GM19372 (cell line): ENCODE data around the gene LYRM2.
"Not testable (repeated sequence)": the region's sequence is repeated elsewhere in the genome, so short reads cannot be mapped to it uniquely, and the experiment has no call there.

Experiments
- ATAC-seq: cut with Tn5 transposase; IDR thresholded peaks from one replicate; pipeline ENCODE4 v1.9.1; 2021; ENCODE audit warnings: mild to moderate bottlenecking, low read depth, moderate library complexity; ENCODE audit not compliant: unreplicated experiment

Gene LYRM2

DNA sequence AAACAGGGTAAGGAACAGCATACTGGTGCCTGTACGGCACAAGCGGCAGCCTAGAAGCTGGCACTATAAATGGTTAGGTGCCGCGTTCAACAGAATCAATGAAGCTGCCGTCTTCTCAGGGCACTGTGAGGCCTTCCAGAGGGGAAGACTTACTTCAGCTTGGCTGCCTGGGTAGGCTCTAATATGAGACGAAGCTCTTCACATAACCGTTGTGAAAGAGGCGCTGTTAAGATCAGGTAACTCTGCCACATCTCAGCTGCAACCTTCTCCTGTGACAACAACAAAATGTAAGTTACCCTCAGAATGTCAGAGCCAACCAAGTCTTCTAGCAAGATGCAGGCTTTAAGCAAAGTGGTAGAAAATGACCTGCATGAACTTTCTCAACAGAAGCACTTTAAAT, 12.0 kb upstream of the LYRM2 start:
- ATAC-seq, result no peak

DNA sequence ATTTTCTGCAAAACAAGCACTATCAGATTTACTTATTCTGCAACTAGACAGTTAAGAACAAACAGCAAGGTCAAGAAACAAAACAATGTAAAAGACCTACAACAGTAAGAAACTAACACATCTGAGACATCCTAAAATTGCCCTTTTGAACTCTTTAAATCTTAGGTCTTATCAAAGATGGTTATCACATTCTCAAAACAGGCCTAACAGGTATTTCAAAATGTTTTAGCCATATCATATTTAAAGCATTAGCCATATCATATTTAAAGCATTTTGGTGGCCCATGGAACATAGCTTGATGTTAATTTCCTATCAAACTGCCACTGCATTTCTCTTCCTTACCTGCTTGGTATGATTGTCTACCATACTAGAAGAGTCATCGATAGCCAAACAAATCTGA, 11.1 kb upstream of the LYRM2 start:
- ATAC-seq, result no peak

DNA sequence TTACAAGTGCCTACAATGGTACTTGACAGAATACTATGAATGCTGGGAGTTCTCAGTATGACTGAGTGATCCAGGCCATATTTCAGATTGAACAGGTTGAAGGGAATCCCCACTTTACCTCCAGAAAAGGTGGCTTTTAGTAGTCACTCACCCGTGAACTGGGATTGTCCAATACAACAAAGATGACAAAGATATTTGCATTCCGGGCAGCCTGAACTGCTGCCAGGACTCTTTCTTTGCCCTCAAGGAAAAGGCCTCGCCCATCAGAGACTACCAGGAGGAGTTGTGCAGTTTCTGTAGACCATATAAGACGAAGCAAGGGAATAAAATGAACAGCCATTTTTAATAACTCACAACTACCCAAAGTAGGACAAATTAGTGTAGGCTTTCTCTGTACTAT, 6.3 kb upstream of the LYRM2 start:
- ATAC-seq, result no peak

DNA sequence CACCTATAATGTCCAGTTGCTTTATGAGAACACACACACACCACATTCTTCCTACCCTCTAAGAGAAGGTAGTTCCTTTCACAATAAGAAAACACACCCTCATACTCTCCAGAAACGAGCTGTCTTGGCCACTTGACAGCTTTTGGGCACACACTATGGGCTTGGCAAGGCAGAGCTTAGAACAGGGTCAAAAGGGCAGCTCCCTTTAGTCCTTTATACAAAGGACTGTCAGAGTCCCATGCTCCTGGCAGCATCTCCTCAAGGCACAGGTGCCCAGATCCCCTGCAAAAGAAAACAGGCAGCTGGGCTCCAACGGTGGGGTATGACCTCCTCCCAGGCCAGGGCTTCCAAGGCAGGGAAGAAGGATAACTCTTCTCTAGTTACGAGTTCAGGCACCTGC, 4.9 kb upstream of the LYRM2 start:
- no peak for ATAC-seq

DNA sequence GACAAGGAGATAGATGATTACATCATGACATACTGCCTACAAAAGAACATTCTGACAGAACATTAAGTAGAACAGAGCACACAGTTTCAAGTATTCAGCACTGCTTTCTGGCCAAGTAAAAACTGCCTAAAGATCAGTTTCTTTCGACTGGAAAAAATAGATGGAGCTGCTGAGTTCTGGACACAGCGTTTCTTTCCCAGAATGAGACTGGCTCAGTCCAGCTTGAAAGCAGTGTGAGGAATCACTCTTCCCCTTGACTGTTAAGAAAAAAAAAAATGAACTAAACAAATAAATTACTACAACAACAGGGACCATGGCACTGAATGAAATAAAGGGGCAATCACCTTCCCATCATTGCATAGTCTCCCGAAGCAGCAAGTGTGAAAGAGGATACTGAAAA, 4.4 kb upstream of the LYRM2 start:
- no peak for ATAC-seq

DNA sequence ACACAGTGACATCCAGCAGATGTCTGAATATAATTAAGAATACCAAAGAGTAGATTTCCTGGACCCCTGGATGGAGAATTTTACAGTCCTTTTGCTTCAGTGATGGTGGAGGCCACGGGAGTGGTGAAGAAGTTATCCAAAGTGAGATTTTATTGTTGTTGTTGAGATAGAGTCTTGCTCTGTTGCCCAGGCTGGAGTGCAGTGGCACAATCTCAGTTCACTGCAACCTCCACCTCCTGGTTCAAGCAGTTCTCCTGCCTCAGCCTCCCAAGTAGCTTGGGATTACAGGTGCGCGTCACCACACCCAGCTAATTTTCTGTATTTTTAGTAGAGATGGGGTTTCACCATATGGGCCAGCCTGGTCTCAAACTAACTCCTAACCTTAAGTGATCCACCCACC, 3.0 kb upstream of the LYRM2 start:
- ATAC-seq, result not testable (repeated sequence)

DNA sequence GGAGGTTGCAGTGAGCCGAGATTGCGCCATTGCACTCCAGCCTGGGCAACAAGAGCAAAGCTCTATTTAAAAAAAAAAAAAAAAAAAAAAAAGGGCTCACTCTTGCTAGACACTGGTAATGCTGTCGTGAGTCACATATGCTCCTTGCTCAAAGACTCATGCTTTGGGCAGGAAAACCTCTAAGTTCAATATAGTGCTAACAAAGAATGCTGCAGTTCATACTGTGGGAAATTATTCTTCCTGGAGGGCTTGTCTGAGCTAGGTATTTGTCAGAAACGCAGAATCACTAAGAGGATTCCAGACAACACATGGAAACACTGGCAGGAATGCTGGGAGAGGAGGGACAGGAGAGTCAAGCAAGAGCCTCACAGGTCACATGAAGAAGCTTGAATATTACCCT, 2.3 kb upstream of the LYRM2 start:
- ATAC-seq, result no peak

DNA sequence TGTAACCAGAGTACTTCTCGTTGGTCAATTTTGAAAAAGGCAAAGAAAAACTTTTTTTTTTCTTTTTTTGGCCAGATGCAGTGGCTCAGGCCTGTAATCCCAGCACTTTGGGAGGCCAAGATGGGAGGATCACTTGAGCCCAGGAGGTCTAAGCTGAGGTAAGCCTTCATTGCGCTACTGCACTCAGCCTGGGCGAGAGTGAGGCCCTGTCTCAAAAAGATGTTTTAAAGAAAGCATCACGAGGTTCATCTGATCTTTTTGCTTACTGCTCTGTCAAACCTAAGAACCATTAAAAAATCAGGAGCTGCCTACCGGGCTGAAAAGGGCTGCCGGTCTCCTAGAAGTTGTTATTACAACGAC, 607 bp downstream of the LYRM2 start:
- ATAC-seq, result peak; percentile 0

DNA sequence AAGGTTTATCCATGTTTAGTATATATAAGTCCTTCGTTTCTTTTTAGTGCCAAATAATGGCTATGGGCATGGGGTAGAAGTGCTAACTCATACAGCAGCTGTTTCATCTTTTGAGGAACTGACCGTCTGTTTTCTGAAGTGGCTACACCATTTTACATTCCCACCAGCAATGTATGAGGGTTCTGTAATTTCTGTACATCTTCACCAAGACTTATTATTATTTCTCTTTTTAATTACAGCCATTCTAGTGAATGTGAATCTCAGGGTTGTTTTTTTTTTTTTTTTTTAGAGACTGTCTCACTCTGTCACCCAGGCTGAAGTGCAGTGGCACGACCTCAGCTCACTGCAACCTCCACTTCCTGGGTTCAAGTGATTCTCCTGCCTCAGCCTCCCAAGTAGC, 2.1 kb downstream of the LYRM2 start:
- ATAC-seq, result not testable (repeated sequence)

DNA sequence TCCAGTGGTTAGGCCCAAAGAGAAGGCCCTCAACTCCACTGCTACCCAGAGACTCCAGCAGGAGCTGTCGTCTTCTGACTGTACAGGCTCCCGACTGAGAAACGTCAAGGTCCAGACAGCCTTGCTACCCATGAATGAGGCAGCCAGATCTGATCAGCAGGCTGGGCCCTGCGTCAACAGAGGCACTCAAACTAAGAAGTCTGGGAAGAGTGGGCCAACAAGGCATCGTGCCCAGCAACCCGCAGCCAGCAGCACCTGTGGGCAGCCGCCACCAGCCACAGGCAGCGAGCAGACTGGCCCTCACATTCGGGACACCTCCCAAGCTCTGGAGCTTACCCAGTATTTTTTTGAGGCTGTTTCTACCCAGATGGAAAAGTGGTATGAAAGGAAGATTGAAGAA, 8.1 kb downstream of the LYRM2 start:
- ATAC-seq, result no peak

DNA sequence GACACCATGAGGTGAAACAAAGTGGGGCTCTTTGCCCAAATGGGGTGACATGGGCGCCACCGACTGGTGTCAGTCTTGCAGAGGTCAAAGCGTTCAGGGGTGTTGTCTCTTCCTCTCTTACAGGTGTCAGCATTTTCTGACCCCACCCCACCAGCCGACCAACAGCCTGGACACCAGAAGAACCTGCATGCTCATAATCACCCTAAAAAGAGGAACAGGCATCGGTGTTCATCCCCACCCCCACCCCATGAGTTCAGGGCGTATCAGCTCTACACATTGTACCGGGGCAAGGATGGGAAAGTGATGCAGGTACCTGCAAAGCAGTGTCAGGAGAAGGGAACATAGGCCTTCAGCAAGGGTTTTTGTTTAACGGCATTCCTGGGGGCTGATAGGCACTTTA, 14.8 kb downstream of the LYRM2 start:
- ATAC-seq, result no peak

DNA sequence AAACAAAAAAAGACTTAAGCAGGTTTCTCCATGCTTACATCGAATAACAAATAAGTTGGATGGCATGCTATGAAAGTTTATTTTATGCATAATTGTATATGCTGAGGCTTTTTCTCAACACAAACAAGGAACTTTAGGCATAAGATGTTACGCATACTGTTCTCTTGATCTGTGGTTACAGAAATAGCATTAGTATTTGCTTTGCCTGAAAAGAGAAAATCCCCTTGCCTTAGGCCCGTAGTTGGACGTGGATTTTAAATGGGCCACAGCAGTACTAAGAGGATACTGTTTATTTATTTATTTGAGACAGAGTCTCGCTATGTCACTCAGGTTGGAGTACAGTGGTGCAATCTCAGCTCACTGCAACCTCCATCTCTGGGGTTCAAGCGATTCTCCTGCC, 19.0 kb downstream of the LYRM2 start:
- ATAC-seq, result no peak

DNA sequence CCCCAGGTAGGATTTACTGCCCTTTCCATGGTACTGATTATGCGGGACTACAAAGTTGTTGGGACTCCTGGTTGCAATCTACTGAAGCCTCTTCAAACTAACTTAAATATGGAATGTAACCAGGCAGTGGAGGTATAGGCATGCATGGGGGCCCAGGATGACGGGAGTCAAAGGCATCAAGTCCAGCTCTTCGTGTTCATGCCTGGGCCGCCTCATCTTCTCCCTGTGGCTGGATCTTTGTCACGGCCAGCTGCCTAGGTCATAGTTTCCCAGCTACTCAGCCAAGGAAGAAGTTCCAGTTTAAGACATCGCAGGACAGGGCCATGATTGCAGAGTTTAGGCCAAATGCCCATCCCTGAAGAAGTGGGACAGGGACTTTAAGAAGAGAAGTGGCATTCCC, 20.5 kb downstream of the LYRM2 start:
- ATAC-seq, result no peak

DNA sequence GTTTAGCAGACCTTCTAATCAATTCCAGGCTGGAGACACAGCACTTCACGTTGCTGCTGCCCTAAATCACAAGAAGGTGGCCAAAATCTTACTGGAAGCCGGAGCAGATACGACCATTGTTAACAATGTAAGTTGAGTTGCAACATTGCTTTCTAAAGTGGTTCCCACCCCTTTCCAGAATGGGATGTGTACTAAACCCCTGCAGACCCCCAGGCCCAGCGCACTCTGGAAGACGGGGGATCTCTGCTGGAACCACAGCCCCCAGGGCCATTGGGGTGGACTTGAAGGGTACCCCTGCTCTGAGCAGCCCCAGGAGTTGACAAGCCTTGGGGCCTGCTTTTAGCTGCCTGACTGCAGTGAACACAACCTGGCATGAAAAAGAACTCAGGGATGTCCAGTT, 22.0 kb downstream of the LYRM2 start:
- ATAC-seq, result no peak

DNA sequence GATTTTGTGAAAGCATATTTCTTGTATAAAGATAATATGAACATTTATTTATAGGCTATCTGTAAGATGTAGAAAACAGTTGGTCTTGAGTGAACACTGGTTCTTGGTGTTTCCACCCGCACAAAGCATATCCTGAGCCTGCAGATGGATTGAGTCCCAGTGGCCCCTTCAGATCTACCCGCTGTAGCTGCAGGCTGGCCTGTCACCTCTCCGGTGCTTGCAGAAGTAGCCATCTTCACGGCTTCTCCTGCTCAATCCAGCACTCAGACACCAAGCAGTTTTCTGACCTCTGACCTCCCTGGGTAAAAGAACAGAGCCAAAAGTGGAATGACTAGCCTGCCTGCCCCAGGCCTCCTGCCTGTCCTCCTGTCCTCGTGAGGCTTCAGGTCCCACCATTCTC, 22.7 kb downstream of the LYRM2 start:
- ATAC-seq, result no peak

DNA sequence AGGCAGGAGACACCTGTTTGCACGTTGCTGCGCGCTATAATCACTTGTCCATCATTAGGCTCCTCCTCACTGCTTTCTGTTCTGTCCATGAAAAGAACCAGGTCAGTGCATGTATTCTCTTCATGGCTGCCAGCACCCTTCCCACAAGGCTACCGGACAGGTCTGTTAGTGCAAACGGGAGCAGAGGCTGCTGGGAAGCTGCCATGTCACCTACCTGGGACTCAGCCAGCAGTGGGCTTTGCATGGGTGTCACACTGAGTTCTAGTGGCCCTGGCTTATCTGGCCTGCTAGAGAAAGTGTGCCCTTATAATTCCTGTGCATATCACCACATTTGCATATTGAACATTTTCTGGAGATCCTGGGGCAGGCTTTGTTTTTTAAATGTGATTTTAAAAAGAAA, 24.8 kb downstream of the LYRM2 start:
- no peak for ATAC-seq

DNA sequence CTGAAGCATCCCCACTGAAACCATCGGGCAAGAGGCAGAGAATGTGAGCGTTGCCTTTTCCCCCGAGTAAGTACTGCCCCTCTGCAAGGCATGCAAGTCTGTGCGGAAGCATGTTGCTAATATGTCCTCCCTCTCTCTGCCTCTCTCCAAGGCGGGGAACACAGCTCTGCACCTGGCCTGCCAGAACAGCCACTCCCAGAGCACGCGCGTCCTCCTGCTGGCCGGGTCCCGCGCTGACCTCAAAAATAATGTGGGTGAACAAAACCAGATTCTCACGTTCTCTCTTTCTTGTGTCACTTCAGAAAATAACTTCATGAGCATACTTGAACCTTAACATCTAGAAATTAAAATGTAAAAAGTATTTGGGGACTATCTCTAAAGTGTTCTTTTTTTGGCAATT, 26.4 kb downstream of the LYRM2 start:
- ATAC-seq, result no peak

DNA sequence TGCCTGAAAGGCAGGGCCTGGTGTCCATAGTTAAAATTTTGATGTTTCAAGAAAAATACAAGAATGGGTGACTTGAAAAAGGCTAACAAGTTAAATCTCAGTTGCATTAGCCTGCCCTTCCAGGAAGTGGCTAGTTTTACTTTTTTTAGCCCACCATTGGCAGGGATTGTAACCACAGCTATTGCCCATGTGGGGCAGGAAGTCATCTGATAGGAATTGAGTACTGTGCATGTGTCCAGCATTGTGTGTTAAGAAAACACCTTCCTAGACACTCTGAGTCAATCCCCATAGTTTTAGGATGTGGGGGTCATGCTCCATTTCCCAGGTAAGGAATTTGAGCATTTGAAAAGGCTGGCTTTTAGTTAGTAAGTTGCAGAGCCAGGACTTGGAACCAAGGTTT, 26.9 kb downstream of the LYRM2 start:
- no peak for ATAC-seq

DNA sequence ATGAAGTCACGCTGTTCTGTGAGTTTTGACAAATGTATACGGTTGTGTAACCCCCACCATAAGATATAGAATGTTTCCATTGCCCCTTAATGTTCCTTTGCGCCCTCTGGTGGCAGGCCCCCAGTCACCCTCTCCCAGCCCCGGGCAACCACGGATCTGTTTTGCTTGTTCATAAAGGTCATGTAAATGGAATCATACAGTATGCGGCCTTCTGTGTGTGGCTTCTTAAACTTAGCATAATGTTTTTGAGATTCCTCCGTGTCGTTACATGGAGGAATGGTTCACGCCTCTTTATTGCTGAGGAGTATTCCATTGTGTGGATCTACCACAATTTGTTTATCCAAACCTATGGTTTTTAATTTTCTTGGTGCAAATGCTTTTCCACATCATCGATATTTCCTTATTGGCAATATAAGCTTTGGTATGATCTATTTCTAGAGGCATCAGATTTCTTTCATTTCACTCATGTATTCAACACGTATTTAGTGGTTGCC, 28.4 kb downstream of the LYRM2 start:
- no peak for ATAC-seq

DNA sequence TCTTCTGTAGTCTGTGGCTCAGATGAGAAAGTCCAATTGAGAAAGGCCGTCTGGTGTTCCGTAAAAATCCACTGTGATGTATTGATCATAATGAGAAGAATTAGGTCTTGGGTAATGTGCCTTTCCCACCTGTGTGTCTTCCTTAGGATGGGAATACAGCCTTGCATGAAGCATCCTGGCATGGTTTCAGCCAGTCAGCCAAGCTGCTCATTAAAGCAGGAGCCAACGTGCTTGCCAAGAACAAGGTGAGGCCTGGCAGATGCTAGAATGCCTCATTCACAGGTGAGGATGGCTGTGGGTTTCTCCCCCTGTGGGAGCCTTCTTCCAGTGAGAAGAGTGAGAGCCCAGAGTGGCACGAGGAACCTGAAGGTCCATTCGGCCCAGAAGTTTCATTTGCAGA, 32.7 kb downstream of the LYRM2 start:
- no peak for ATAC-seq

DNA sequence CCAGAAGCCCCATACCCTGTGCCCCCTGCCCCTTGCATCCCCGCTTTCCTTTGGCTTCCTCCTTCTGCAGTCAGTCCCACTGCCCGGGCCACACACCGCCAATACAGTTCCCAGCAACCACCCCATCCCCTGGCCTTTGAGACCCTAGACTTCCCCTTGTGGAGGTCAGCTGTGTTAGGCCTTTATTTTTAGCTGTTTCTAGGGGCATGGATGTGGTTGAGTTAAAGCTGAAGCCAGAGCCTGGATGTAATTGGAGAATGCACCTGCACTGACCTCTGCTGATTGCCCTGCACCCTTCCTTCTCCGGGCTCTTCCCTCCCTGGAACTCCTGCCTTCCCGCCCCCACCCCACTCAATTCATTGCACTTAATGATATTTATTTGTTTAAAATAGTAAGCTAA, 33.9 kb downstream of the LYRM2 start:
- no peak for ATAC-seq

DNA sequence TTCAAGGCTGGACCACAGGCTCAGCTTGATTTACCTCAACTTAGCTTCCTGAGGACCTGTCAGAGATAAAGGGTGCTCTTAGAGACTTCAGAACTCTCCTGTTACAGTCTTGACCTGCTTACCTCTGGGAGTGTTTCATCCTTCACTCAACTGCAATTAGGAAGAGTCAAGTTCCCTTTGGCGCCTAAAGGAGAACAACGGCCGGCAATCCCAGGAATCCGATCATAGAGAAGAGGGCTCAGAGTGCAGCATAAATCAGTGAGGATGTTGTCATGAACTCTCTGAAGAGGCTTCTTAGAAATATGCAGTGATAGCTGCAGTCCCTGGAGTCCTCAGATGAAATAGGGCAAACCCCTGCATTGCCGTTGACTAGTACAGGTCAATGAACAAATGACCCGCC, 36.4 kb downstream of the LYRM2 start:
- ATAC-seq, result no peak

DNA sequence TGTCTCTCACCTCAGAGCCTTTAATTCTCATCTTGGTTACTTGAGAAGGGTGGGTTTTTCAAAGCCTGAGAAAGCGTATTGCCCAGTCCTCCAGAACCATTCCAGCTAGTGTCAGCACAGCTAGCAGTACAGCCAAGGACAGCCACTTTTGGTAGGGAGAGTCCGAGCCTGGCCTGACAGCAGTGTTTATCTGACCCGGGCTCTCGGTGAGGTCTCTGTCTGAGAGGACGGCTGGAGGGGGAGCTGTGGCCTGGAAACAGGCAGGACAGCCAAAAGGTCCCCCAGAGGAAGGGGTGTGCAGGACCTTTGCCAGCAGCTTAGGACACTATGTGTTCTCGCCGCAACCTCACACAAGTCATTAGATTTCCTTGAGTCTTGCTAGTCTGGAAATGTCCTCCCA, 38.8 kb downstream of the LYRM2 start:
- ATAC-seq, result no peak

DNA sequence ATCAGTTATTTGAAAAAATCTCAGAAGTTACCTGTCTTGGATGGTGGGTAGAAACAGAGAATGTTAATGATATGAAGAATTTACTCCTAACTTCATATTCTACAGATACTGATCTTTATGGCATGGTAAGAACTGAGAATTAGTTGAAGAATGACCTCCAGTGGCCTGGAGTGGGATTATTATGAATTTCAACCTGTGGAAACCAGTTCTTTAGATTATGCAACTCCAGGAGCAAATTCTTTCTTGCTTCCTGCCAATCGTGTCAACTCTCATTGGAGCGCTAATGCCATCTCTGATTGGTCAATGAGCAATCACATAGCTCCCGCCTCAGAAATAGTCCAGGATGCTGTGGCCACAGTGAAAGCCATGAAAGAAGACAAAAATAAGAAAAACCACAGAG, 40.6 kb downstream of the LYRM2 start:
- ATAC-seq, result no peak
